Measurements from ENCODE around the gene PALD1.

Gene PALD1

DNA sequence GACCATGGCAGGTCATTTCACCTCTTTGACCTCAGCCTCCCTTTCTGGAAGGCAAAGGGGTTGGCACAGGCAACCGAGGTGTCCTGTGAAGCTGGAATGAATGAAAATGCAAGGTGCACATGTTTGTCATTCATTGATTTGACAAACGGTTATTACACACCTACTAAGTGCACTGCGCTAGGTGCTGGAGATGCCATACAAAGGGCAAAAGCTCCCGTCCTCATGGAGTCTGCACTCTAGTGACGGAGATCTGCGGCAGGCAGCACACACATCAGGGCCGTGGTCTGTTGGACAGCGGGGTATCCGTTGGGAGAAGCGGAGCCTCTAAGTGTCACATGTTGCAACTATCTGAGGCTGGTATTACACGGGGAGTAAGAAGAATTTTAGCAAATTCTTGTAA lies 79.7 kb downstream of the PALD1 start:
- no peak for DNase-seq (ENCODE audit: low spot score)

- DNase-seq (ENCODE audit: low spot score), result peak; percentile 85
Observed at GRCh38 chr10:70558871-70559810, 80.6 kb downstream of the PALD1 start.

GRCh38 chr10:70559861-70560260 lies 81.3 kb downstream of the PALD1 start:
- no peak for DNase-seq (ENCODE audit: low spot score)

GRCh38 chr10:70560511-70560941 lies 82.0 kb downstream of the PALD1 start:
- DNase-seq (ENCODE audit: low spot score), result no peak

- DNase-seq (ENCODE audit: low spot score), result no peak
Observed at GRCh38 chr10:70561070-70561469, 82.5 kb downstream of the PALD1 start.

GRCh38 chr10:70561558-70561957 lies 83.0 kb downstream of the PALD1 start:
- DNase-seq (ENCODE audit: low spot score), result no peak

- no peak for DNase-seq (ENCODE audit: low spot score)
Observed at GRCh38 chr10:70562036-70562755, 83.6 kb downstream of the PALD1 start.

DNA sequence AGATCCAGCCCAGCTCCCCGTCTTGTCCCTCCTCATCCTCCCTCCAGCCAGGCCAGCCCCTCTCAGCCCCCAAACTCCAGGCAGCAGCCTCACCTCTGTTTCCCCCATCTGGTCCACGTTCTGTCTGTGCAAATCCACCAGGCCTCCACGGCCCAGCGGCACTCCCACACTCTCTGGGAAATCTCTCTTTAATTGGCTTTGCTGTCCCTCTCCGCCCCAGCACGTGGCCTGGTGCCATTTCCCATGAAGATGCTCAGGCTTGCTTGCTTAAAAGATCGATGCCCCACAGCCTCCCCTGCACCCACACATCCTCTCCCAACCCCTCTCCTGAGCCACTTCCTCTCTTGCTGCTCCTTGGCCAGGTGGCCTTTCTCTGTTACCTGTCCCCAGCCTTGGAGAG lies 84.7 kb downstream of the PALD1 start:
- DNase-seq (ENCODE audit: low spot score), result no peak

DNA sequence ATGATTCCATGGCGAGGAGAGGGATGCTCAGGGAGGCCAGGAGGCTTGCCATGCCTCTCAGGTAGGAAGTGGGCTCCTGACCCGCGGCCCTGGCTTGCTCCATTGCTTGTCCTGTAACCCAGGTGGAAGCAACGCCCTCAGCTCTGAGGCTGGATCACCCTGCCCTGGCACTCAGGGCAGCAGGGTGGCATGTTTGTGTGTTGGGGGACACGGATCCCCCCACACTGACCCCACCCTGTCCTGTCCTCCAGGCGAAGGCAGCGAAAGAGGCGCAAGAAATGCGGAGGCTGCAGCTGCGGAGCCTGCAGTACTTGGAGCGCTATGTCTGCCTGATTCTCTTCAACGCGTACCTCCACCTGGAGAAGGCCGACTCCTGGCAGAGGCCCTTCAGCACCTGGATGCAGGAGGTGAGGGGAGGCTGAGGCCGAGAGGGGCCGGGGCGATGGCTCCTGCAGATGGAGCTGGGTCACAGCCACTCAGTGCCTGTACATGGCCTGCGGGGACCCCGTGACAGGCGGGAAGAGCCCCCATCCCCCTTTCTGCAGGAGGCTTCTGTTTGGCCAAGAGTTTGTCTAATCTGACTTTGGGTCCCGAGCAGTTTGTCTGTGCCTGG lies 85.7 kb downstream of the PALD1 start:
- DNase-seq (ENCODE audit: low spot score), result no peak

GRCh38 chr10:70564901-70565351 lies 86.4 kb downstream of the PALD1 start:
- DNase-seq (ENCODE audit: low spot score), result no peak

DNA sequence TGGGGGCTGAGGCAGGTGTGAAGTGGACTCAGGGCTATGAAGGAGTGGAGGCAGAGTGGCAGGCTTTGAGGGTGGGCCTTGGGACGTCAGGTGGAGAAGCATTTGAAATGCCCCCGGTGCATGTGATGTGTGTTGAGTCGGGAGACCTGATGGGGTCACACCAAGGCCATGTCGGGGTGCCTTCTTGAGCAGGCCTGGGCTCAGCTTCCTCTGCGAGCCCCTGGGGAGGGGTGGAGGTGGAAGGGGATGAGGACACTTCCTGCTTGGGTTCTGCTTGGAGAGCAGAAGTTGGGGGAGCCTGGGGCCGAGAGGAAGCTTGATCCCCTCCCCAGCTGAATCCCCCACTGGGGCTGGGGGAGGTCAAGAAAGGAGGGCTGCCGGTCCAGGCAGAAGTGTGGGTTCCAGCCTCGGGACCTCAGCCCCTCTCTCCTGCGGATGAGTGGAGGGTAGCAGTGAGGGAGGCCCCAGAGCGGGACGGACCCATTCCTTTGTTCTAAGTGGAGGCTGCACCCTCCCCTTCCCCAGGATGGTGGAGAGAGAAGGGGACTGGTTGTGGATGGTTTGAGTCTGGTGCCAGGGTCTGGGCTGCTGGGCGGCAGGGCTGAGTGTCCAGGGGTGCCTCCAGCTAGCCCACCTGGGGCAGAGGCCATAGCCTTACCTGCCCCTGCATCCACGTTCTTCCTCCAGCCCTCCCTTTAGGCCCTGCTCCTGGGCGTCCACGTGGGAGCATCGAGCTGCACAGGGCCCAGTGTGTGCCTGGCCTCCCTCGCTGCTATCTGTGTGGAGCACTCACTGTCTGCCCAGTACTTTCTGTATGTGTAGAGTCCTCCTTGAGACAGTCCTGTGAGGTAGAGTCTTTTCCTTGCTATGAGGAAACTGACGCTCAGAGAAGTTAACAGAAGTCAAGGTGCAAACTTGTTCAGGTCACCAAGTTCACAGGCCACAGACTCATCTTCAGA lies 87.3 kb downstream of the PALD1 start:
- no peak for DNase-seq (ENCODE audit: low spot score)

DNA sequence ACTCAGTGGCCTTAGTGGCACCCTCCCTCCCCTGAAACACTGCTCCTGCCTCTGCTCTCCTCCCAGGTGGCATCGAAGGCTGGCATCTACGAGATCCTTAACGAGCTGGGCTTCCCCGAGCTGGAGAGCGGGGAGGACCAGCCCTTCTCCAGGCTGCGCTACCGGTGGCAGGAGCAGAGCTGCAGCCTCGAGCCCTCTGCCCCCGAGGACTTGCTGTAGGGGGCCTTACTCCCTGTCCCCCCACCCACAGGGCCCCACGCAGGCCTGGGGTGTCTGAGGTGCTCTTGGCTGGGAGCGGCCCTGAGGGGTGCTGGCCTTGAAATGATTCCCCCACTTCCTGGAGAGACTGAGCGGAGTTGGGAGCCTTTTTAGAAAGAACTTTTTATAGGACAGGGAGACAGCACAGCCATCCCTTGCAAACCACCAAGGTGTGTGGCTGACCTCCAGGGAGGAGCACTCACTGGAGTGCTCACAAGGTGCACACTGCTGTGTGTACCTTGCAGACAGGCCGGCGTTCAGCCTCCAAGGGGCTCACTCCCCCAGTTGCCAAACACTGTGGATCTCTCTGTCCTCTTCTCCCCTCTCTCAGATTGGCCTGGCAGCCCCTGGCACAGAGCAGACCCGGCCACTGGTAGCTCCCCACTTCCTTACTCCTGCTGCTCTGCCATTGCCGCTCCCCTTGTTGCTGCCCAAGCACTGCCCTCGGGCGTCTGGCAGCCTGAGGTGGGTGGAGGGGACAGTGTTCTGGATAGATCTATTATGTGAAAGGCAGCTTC lies 88.1 kb downstream of the PALD1 start:
- no peak for DNase-seq (ENCODE audit: low spot score)

DNA sequence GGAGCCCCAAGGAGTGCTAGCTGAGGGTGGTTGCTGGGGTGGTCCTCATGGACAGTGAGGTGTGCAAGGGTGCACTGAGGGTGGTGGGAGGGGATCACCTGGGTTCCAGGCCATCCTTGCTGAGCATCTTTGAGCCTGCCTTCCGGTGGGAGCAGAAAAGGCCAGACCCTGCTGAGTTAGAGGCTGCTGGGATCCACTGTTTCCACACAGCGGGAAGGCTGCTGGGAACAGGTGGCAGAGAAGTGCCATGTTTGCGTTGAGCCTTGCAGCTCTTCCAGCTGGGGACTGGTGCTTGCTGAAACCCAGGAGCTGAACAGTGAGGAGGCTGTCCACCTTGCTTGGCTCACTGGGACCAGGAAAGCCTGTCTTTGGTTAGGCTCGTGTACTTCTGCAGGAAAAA lies 89.0 kb downstream of the PALD1 start:
- DNase-seq (ENCODE audit: low spot score), result no peak

- no peak for DNase-seq (ENCODE audit: low spot score)
Observed at GRCh38 chr10:70568113-70568512, 89.5 kb downstream of the PALD1 start.

- no peak for DNase-seq (ENCODE audit: low spot score)
Observed at GRCh38 chr10:70568781-70569495, 90.4 kb downstream of the PALD1 start.

GRCh38 chr10:70571236-70571635 lies 92.7 kb downstream of the PALD1 start:
- no peak for DNase-seq (ENCODE audit: low spot score)

GRCh38 chr10:70571636-70572439 lies 93.3 kb downstream of the PALD1 start:
- no peak for DNase-seq (ENCODE audit: low spot score)

- no peak for DNase-seq (ENCODE audit: low spot score)
Observed at GRCh38 chr10:70573599-70574506, 95.3 kb downstream of the PALD1 start.

Data from left forelimb (tissue), 1 donor.